Measurements from ENCODE around the gene VEZT. TPM values are rescaled to one million over a fixed set of nuclear protein-coding genes. Genes with fewer than 3 reads are reported as not detected.

VEZT gene
- total RNA-seq, 2 experiments from 2014 or later, result 52.6 to 57.2 TPM

- Mint-ChIP-seq H3K36me3 (ENCODE audit: low read depth) (no peaks in the 10 kb centered on the region), H3K27ac (no peak overlapping the region), H3K4me1 (ENCODE audit: low read depth) (no peaks in the 10 kb centered on the region), H3K27me3 (no peaks in the 10 kb centered on the region), H3K4me3 (no peak overlapping the region), H3K9me3 (no peaks in the 10 kb centered on the region)
- CTCF ChIA-PET, result no interaction called here
- intact Hi-C loops (cut with DNase I, micrococcal nuclease), result no loop called here
- Histone ChIP-seq H3K4me1 (ENCODE audit: insufficient read depth, low read length) (no peaks in the 10 kb centered on the region), H3K27ac (ENCODE audit: low read depth in 1 of 2, low read length in 2 of 2) (no peak overlapping the region), H3K27me3 (ENCODE audit: control insufficient read depth in 1 of 2, insufficient read depth in 2 of 2, low read length in 2 of 2) (no peaks in the 10 kb centered on the region), H3K36me3 (ENCODE audit: insufficient read depth, low read length) (no peaks in the 10 kb centered on the region), H3K9me3 (ENCODE audit: control insufficient read depth in 1 of 2, insufficient read depth in 1 of 2, low read length in 2 of 2) (no peaks in the 10 kb centered on the region), H3K4me3 (ENCODE audit: low read length) (no peak overlapping the region)
- DNase-seq (no peak), ATAC-seq (ENCODE audit: poor library complexity) (no peak)
- POLR2A ChIA-PET, result no interaction called here
- TF ChIP-seq CTCF (IDR thresholded peaks at IDR 0.05), result no peak
These were observed 29.7 kb upstream of the VEZT start for GRCh38 chr12:95187865-95188415.

- no peaks in the 10 kb centered on the region for H3K4me1 Mint-ChIP-seq (ENCODE audit: low read depth)
- H3K27me3 ChIP-seq (ENCODE audit: control insufficient read depth in 1 of 2, insufficient read depth in 2 of 2, low read length in 2 of 2), result no peaks in the 10 kb centered on the region
- no peaks in the 10 kb centered on the region for H3K9me3 Mint-ChIP-seq
- no peaks in the 10 kb centered on the region for H3K27me3 Mint-ChIP-seq
- H3K4me3 ChIP-seq (ENCODE audit: low read length), result no peak overlapping the region
- CTCF ChIA-PET, result no interaction called here
- POLR2A ChIA-PET, result no interaction called here
- H3K27ac Mint-ChIP-seq, result no peak overlapping the region
- no peak for DNase-seq
- ATAC-seq (ENCODE audit: poor library complexity), result no peak
- no peak overlapping the region for H3K4me3 Mint-ChIP-seq
- no peaks in the 10 kb centered on the region for H3K9me3 ChIP-seq (ENCODE audit: control insufficient read depth in 1 of 2, insufficient read depth in 1 of 2, low read length in 2 of 2)
- intact Hi-C loops (cut with DNase I, micrococcal nuclease), result no loop called here
- no peaks in the 10 kb centered on the region for H3K4me1 ChIP-seq (ENCODE audit: insufficient read depth, low read length)
- no peak overlapping the region for H3K27ac ChIP-seq (ENCODE audit: low read depth in 1 of 2, low read length in 2 of 2)
- no peak for TF ChIP-seq CTCF (IDR thresholded peaks at IDR 0.05)
- no peaks in the 10 kb centered on the region for H3K36me3 ChIP-seq (ENCODE audit: insufficient read depth, low read length)
- H3K36me3 Mint-ChIP-seq (ENCODE audit: low read depth), result no peaks in the 10 kb centered on the region
These were observed 26.4 kb upstream of the VEZT start for GRCh38 chr12:95191060-95191696.

GRCh38 chr12:95192271-95192670 is 25.3 kb upstream of the VEZT start:
- Histone ChIP-seq H3K4me1 (ENCODE audit: insufficient read depth, low read length) (no peaks in the 10 kb centered on the region), H3K4me3 (ENCODE audit: low read length) (no peak overlapping the region), H3K36me3 (ENCODE audit: insufficient read depth, low read length) (no peaks in the 10 kb centered on the region), H3K9me3 (ENCODE audit: control insufficient read depth in 1 of 2, insufficient read depth in 1 of 2, low read length in 2 of 2) (no peaks in the 10 kb centered on the region), H3K27me3 (ENCODE audit: control insufficient read depth in 1 of 2, insufficient read depth in 2 of 2, low read length in 2 of 2) (no peaks in the 10 kb centered on the region), H3K27ac (ENCODE audit: low read depth in 1 of 2, low read length in 2 of 2) (no peak overlapping the region)
- ATAC-seq (ENCODE audit: poor library complexity), result no peak
- TF ChIP-seq CTCF (IDR thresholded peaks at IDR 0.05), result no peak
- intact Hi-C loops (cut with DNase I, micrococcal nuclease), result no loop called here
- Mint-ChIP-seq H3K36me3 (ENCODE audit: low read depth) (no peaks in the 10 kb centered on the region), H3K4me3 (no peak overlapping the region), H3K27me3 (no peaks in the 10 kb centered on the region), H3K9me3 (no peaks in the 10 kb centered on the region), H3K27ac (no peak overlapping the region), H3K4me1 (ENCODE audit: low read depth) (no peaks in the 10 kb centered on the region)
- no peak for DNase-seq
- ChIA-PET CTCF (no interaction called here), POLR2A (no interaction called here)

Data from CD4-positive, alpha-beta T cell (primary cell).